T47D (cell line): ENCODE results near the gene DLG2.

Experiments
- DNase-seq, 2 experiments: peaks; one replicate each; pipeline versions ENCODE4 v3.0.0 to v3.0.0-alpha.2; 2011 to 2012; ENCODE audit warnings: low read depth in 1 of 2, low spot score in 1 of 2
- JUND ChIP-seq: IDR thresholded peaks from 2 replicates; pipeline ENCODE4 v1.6.1; 2012; ENCODE audit warnings: low read depth
- in situ Hi-C: cut with HindIII; loops from 2 replicates; pipeline ENCODE4 v1.10.0; 2016; ENCODE audit warnings: low sequenced_read_pairs, low pct_unique_long_range_greater_than_20kb

The DLG2 gene

GRCh38 chr11:84249344-84250135, 1377.6 kb downstream of the DLG2 start:
- no peak for DNase-seq
- in situ Hi-C loops, result no loop called here
- no peak for TF ChIP-seq JUND

DNA sequence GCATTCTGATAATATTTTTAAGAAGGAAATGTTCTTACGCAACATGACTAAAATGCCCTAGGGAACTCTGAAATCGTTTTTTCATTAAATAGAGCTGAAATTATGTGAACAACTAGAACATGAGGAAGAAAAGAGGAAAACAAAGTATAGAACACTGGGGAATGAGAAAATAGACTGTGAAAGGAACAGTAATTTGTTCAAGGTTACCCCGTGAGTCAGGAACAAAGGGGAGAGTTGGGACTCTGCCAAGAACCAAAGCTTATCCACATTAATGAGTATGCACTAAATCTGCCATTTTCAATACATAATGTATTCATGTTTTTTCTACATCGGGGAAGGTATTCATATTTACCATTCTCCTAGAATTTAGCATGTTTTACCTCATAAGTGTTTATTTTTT, 1379.2 kb downstream of the DLG2 start:
- TF ChIP-seq JUND, result no peak
- in situ Hi-C loops, result no loop called here
- no peak for DNase-seq

DNA sequence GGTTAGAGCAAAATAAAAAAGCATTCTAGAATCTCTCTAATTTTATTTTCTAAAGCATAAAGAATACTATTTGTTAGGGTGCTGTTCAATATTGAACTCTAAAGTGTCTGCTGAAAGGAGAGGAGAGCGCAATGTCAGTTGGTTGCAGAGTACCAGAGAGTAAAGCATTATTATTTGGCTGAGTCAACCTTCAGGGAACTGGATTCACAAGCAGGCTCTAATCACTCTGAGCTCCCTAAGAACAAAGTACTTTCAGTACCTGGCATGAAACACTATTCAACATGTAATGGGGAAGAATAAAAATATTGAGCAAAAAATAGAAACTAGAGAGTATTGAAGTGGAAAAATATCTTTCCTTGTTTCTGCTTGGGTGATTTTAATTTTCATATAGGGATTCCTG, 1380.0 kb downstream of the DLG2 start:
- no peak for TF ChIP-seq JUND
- in situ Hi-C loops, result no loop called here
- DNase-seq, result no peak

DNA sequence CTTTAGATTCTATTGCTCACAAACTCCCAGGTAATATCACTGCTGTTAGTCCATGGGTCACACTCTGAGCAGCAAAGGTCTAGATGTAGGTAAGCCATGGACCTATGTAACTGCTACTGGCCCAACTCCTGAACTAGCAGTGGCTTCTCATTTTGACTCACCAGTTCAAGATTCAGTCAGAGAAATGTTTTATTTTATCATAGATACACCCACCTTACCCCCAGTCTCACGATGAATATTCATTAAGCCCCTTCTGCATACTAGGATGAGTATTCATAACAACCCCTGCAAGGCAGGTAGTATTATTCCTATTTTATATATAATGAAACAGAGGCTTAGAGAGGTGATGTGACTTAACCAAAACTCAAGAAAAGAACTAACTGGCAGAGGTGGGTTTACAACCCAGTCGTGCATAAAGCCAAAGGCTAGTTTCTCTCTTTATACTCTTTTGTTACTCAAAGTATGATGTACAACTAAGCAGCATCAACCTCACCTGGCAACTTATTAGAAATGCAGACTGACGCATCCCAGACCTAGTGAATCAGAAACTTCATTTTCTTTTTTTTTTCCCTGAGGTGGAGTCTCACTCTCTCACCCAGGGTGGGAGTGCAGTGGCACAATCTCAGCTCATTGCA, 1383.4 kb downstream of the DLG2 start:
- in situ Hi-C loops, result no loop called here
- no peak for DNase-seq

DNA sequence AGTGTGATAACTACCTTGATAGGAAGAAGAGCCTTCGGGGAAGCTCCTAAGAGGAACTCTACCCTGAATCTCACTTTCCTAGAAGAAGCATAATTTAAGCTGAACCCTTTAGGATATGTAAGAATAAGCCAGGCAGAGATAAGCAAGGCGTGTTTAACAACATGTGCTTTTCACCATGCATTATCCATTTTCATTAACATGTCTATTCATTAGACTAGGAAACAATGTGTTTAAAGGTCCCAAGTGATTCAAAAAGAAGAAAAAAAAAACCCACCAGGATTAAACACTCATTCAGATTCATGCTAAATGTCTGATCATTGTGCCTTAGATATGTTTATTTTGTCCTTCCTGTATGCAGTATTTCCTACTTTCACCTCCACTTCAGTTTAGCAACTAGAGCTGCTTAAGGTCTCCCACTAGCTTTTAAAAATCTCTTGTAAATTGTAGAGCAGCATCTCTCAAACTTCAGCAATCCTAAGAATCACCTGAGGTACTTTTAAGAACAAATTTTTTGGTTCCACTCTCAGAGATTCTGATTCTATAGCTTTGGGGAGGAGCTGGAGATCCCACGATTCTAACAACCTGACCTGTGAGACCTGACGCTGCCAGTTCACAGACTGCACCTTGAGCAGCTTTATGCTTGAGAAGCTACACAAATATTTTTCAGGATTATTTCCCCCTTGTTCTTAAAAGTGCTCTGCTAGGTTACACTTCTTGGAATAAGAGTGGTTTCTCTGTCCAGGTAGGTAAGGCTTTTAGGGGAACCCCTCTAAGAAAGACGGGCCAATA, 1385.6 kb downstream of the DLG2 start:
- no peak for TF ChIP-seq JUND
- in situ Hi-C loops, result no loop called here
- no peak for DNase-seq

More for the DNA sequence above, 1383.4 kb downstream of the DLG2 start:
- no peak for TF ChIP-seq JUND

DNA sequence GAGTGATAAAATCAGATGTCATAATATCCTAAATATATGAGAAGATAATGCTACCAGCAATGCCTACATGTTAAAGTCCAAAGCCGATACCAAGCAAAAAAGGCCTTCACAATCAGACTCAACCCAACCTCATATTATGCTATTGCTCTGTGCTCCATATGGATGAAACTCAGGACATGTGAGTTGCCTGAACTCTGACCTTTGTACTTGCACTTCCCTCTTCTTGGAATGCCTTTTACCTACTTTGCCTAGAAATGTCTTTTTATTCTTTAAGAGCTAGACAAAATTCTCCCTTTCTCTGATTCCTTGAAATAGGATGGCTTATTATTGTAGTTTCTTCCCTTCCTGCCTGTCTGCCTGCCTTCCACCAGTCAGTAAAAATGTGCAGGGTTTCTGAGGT, 1386.3 kb downstream of the DLG2 start:
- DNase-seq, result no peak
- in situ Hi-C loops, result no loop called here
- TF ChIP-seq JUND, result no peak

- in situ Hi-C loops, result no loop called here
- DNase-seq, result no peak
- no peak for TF ChIP-seq JUND
These were observed 1390.7 kb downstream of the DLG2 start for GRCh38 chr11:84236436-84236835.

- in situ Hi-C loops, result no loop called here
- DNase-seq, result no peak
- no peak for TF ChIP-seq JUND
These were observed 1392.5 kb downstream of the DLG2 start for GRCh38 chr11:84234462-84235202.

- no peak for DNase-seq
- in situ Hi-C loops, result no loop called here
- TF ChIP-seq JUND, result no peak
These were observed 1393.1 kb downstream of the DLG2 start for GRCh38 chr11:84234011-84234410.

GRCh38 chr11:84232511-84232910, 1394.6 kb downstream of the DLG2 start:
- DNase-seq, result no peak
- no peak for TF ChIP-seq JUND
- in situ Hi-C loops, result no loop called here

DNA sequence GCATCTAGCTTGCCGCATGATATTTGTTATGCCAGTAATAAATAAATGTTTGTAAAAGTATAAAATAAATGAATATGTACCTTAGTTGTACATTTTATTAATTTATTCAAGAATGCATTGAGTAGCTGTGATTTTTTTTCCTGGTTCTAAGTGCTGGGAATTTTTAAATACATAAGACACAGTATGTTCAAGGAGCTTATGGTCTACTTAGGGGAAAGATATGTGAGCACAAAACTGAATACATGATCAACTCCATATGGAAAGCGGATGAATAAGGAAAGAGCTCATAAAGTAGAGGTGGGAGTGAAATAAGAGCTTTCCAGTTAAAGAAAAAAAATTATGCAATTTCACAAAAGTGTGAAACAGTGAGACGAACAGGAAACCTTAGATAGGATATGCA, 1396.7 kb downstream of the DLG2 start:
- DNase-seq, result no peak
- in situ Hi-C loops, result no loop called here
- TF ChIP-seq JUND, result no peak

GRCh38 chr11:84227970-84228665, 1399.0 kb downstream of the DLG2 start:
- no peak for TF ChIP-seq JUND
- no peak for DNase-seq
- in situ Hi-C loops, result no loop called here
